Measurements from ENCODE around the gene TVP23B. TPM values are rescaled to one million over a fixed set of nuclear protein-coding genes. Genes with fewer than 3 reads are reported as not detected.
"Not testable (repeated sequence)": the region's sequence is repeated elsewhere in the genome, so short reads cannot be mapped to it uniquely, and the experiment has no call there.

TVP23B gene
- polyA plus RNA-seq, 1 of the 3 experiments (the other 2 are of a cell fraction), result 22.9 TPM

- POLR2A ChIA-PET; H3K9me3 ChIP-seq; H3F3A ChIP-seq (replicated peaks; ENCODE audit: insufficient read depth); CTCF ChIA-PET; H3K27ac ChIP-seq (ENCODE audit: low read depth in 2 of 2, low read length in 1 of 2); H3K4me1 ChIP-seq (ENCODE audit: control insufficient read depth in 1 of 2, insufficient read depth in 2 of 2, low read depth in 1 of 2, low read length in 1 of 2); H3K4me2 ChIP-seq; DNase-seq; H3K27me3 ChIP-seq (ENCODE audit: insufficient read depth); H3K36me3 ChIP-seq (replicated peaks in 1 of 2; ENCODE audit: control insufficient read depth in 1 of 2, insufficient read depth in 2 of 2, low read length in 1 of 2); H3K9ac ChIP-seq; H3K79me2 ChIP-seq (ENCODE audit: insufficient read depth); H3K4me3 ChIP-seq (ENCODE audit: low read depth in 2 of 2, low read length in 1 of 2); H2AFZ ChIP-seq (ENCODE audit: low read depth); H3K9me2 ChIP-seq; H4K20me1 ChIP-seq (ENCODE audit: insufficient read depth): not testable (repeated sequence)
- 92% methylated on average over 7 of the region's 7 CpGs for WGBS (ENCODE audit: low lambda C conversion rate)
Measured at GRCh38 chr17:18739616-18740391, 41.2 kb upstream of the TVP23B start.

GRCh38 chr17:18741228-18741627, 39.8 kb upstream of the TVP23B start:
- H3K9me3 ChIP-seq; H3K27me3 ChIP-seq (ENCODE audit: insufficient read depth); H3K4me1 ChIP-seq (ENCODE audit: control insufficient read depth in 1 of 2, insufficient read depth in 2 of 2, low read depth in 1 of 2, low read length in 1 of 2); H3K36me3 ChIP-seq (replicated peaks in 1 of 2; ENCODE audit: control insufficient read depth in 1 of 2, insufficient read depth in 2 of 2, low read length in 1 of 2); H3F3A ChIP-seq (replicated peaks; ENCODE audit: insufficient read depth); H3K27ac ChIP-seq (ENCODE audit: low read depth in 2 of 2, low read length in 1 of 2); H2AFZ ChIP-seq (ENCODE audit: low read depth); H3K9me2 ChIP-seq; H3K79me2 ChIP-seq (ENCODE audit: insufficient read depth); H3K9ac ChIP-seq; H3K4me2 ChIP-seq; CTCF ChIA-PET; H4K20me1 ChIP-seq (ENCODE audit: insufficient read depth); H3K4me3 ChIP-seq (ENCODE audit: low read depth in 2 of 2, low read length in 1 of 2); DNase-seq; POLR2A ChIA-PET: not testable (repeated sequence)
- WGBS (ENCODE audit: low lambda C conversion rate), result 97% methylated on average over 4 of the region's 6 CpGs

DNA sequence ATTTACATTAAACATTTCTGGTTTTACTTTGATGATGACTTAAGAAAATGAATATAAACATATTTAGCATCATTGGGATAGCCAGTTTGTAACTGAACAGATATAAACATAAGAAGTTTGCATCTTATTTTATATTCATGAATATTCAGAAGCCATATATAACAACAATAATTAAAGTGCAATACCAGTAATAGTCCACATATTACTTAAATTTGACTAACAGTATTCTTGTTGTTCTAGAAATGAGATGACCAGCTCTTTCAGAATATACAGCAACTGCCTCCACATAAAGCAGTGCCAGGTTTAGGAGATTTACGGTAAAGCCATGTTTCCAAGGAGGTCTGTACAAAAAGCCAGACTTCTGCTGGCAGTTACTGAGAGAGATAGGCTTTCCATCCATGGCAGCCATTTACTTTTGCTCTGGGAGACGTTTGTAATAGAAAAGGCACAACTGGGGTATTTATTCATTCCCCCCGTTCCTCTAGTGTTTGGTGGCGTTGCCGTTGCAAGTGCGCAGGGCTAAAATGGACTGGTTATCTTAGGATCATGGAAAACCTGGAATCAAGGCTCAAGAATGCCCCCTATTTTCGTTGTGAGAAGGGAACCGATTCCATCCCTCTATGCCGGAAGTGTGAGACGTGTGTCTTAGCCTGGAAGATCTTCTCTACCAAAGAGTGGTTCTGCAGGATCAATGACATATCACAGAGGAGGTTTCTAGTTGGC, 37.1 kb upstream of the TVP23B start, which contains the start of gene FBXW10:
TSS of gene FBXW10 (plus strand) at position 356 of the 723 bp plus-strand sequence. CDS start at position 547, 191 bp downstream.
- H2AFZ ChIP-seq (ENCODE audit: low read depth); H3K4me3 ChIP-seq (ENCODE audit: low read depth in 2 of 2, low read length in 1 of 2); H4K20me1 ChIP-seq (ENCODE audit: insufficient read depth); H3K27ac ChIP-seq (ENCODE audit: low read depth in 2 of 2, low read length in 1 of 2); DNase-seq; H3K9ac ChIP-seq; CTCF ChIA-PET; H3K9me3 ChIP-seq; H3K9me2 ChIP-seq; H3K4me2 ChIP-seq; H3K36me3 ChIP-seq (replicated peaks in 1 of 2; ENCODE audit: control insufficient read depth in 1 of 2, insufficient read depth in 2 of 2, low read length in 1 of 2); POLR2A ChIA-PET; H3K79me2 ChIP-seq (ENCODE audit: insufficient read depth); H3F3A ChIP-seq (replicated peaks; ENCODE audit: insufficient read depth); H3K27me3 ChIP-seq (ENCODE audit: insufficient read depth); H3K4me1 ChIP-seq (ENCODE audit: control insufficient read depth in 1 of 2, insufficient read depth in 2 of 2, low read depth in 1 of 2, low read length in 1 of 2): not testable (repeated sequence)
- WGBS (ENCODE audit: low lambda C conversion rate), result 47% methylated on average over 9 of the region's 10 CpGs

GRCh38 chr17:18744726-18745125, 36.3 kb upstream of the TVP23B start:
- H3K27ac ChIP-seq (ENCODE audit: low read depth in 2 of 2, low read length in 1 of 2); CTCF ChIA-PET; H3K36me3 ChIP-seq (replicated peaks in 1 of 2; ENCODE audit: control insufficient read depth in 1 of 2, insufficient read depth in 2 of 2, low read length in 1 of 2); H3K9me2 ChIP-seq; DNase-seq; H3K9ac ChIP-seq; H3K4me1 ChIP-seq (ENCODE audit: control insufficient read depth in 1 of 2, insufficient read depth in 2 of 2, low read depth in 1 of 2, low read length in 1 of 2); H3K9me3 ChIP-seq; POLR2A ChIA-PET; H2AFZ ChIP-seq (ENCODE audit: low read depth); H4K20me1 ChIP-seq (ENCODE audit: insufficient read depth); H3F3A ChIP-seq (replicated peaks; ENCODE audit: insufficient read depth); H3K79me2 ChIP-seq (ENCODE audit: insufficient read depth); H3K4me3 ChIP-seq (ENCODE audit: low read depth in 2 of 2, low read length in 1 of 2); H3K4me2 ChIP-seq; H3K27me3 ChIP-seq (ENCODE audit: insufficient read depth): not testable (repeated sequence)
- 76% methylated on average over 3 of the region's 4 CpGs for WGBS (ENCODE audit: low lambda C conversion rate)

- H3K79me2 ChIP-seq (ENCODE audit: insufficient read depth); H3K36me3 ChIP-seq (replicated peaks in 1 of 2; ENCODE audit: control insufficient read depth in 1 of 2, insufficient read depth in 2 of 2, low read length in 1 of 2); H3K9me2 ChIP-seq; POLR2A ChIA-PET; H3K4me3 ChIP-seq (ENCODE audit: low read depth in 2 of 2, low read length in 1 of 2); DNase-seq; H3K4me2 ChIP-seq; H3K9me3 ChIP-seq; H2AFZ ChIP-seq (ENCODE audit: low read depth); H3F3A ChIP-seq (replicated peaks; ENCODE audit: insufficient read depth); H3K4me1 ChIP-seq (ENCODE audit: control insufficient read depth in 1 of 2, insufficient read depth in 2 of 2, low read depth in 1 of 2, low read length in 1 of 2); H3K27ac ChIP-seq (ENCODE audit: low read depth in 2 of 2, low read length in 1 of 2); H3K9ac ChIP-seq; H4K20me1 ChIP-seq (ENCODE audit: insufficient read depth); H3K27me3 ChIP-seq (ENCODE audit: insufficient read depth); CTCF ChIA-PET: not testable (repeated sequence)
- 70% methylated on average over 3 of the region's 3 CpGs for WGBS (ENCODE audit: low lambda C conversion rate)
Measured at GRCh38 chr17:18746551-18746950, 34.4 kb upstream of the TVP23B start.

DNA sequence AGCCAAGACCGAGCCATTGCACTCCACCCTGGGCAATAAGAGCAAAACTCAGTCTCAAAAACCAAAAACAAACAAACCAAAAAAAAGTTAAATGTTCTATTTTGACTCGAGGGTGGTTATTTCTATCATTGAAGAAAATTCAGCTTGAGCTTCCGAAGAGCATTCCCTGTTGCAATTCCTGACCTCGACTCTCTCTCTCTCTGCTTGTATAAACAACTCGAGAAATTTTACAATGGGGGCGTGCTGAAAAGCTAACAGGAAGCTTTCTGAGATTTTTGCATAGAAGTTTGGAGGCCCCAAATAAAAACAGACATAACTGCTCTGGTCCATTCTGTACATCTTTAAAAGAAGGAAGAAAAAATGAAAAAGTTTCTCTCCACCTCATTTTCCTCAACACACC, 33.5 kb upstream of the TVP23B start:
- H3K36me3 ChIP-seq (replicated peaks in 1 of 2; ENCODE audit: control insufficient read depth in 1 of 2, insufficient read depth in 2 of 2, low read length in 1 of 2); H3K9me3 ChIP-seq; CTCF ChIA-PET; H3K4me1 ChIP-seq (ENCODE audit: control insufficient read depth in 1 of 2, insufficient read depth in 2 of 2, low read depth in 1 of 2, low read length in 1 of 2); H3K9me2 ChIP-seq; H2AFZ ChIP-seq (ENCODE audit: low read depth); H3K27ac ChIP-seq (ENCODE audit: low read depth in 2 of 2, low read length in 1 of 2); H3F3A ChIP-seq (replicated peaks; ENCODE audit: insufficient read depth); POLR2A ChIA-PET; H3K79me2 ChIP-seq (ENCODE audit: insufficient read depth); H3K9ac ChIP-seq; H4K20me1 ChIP-seq (ENCODE audit: insufficient read depth); H3K4me2 ChIP-seq; H3K27me3 ChIP-seq (ENCODE audit: insufficient read depth); H3K4me3 ChIP-seq (ENCODE audit: low read depth in 2 of 2, low read length in 1 of 2); DNase-seq: not testable (repeated sequence)
- WGBS (ENCODE audit: low lambda C conversion rate), result 67% methylated on average over 6 of the region's 6 CpGs
